ENCODE data around the gene COL11A1.

COL11A1 gene

GRCh38 chr1:103145449-103145848 is 37.1 kb upstream of the COL11A1 start:
- Histone ChIP-seq H3K36me3 (ENCODE audit: control insufficient read depth, low read length) (no peaks in the 10 kb centered on the region), H3F3A (ENCODE audit: control insufficient read depth, insufficient read depth) (no peaks in the 10 kb centered on the region), H3K4me3 (ENCODE audit: low read length) (no peak overlapping the region), H3K4me2 (ENCODE audit: low read length) (no peak overlapping the region), H3K9me2 (replicated peaks; ENCODE audit: control insufficient read depth, low read length) (no peaks in the 10 kb centered on the region), H3K79me2 (ENCODE audit: control insufficient read depth, low read length) (no peaks in the 10 kb centered on the region), H4K20me1 (ENCODE audit: control insufficient read depth, insufficient read depth, low read depth, low read length) (no peaks in the 10 kb centered on the region), H3K4me1 (ENCODE audit: control insufficient read depth, low read length) (no peaks in the 10 kb centered on the region), H3K27me3 (ENCODE audit: control insufficient read depth, low read length) (no peaks in the 10 kb centered on the region), H3K9me3 (ENCODE audit: control insufficient read depth, insufficient read depth, low read length) (no peaks in the 10 kb centered on the region), H3K27ac (ENCODE audit: low read depth, low read length) (no peak overlapping the region)
- TF ChIP-seq CTCF (IDR thresholded peaks at IDR 0.05; ENCODE audit: low read depth, low read length, poor library complexity, severe bottlenecking) (no peak), EZH2phosphoT487 (IDR thresholded peaks at IDR 0.05; ENCODE audit: borderline replicate concordance, low read length) (no peak)

- H3F3A ChIP-seq (ENCODE audit: control insufficient read depth, insufficient read depth): no peaks in the 10 kb centered on the region
- no peaks in the 10 kb centered on the region for H3K36me3 ChIP-seq (ENCODE audit: control insufficient read depth, low read length)
- no peak overlapping the region for H3K4me2 ChIP-seq (ENCODE audit: low read length)
- TF ChIP-seq CTCF (IDR thresholded peaks at IDR 0.05; ENCODE audit: low read depth, low read length, poor library complexity, severe bottlenecking): no peak
- no peak for TF ChIP-seq EZH2phosphoT487 (IDR thresholded peaks at IDR 0.05; ENCODE audit: borderline replicate concordance, low read length)
- no peaks in the 10 kb centered on the region for H3K9me3 ChIP-seq (ENCODE audit: control insufficient read depth, insufficient read depth, low read length)
- no peaks in the 10 kb centered on the region for H3K9me2 ChIP-seq (replicated peaks; ENCODE audit: control insufficient read depth, low read length)
- no peak overlapping the region for H3K4me3 ChIP-seq (ENCODE audit: low read length)
- no peaks in the 10 kb centered on the region for H3K27me3 ChIP-seq (ENCODE audit: control insufficient read depth, low read length)
- H3K79me2 ChIP-seq (ENCODE audit: control insufficient read depth, low read length): no peaks in the 10 kb centered on the region
- H3K4me1 ChIP-seq (ENCODE audit: control insufficient read depth, low read length): no peaks in the 10 kb centered on the region
- no peaks in the 10 kb centered on the region for H4K20me1 ChIP-seq (ENCODE audit: control insufficient read depth, insufficient read depth, low read depth, low read length)
- H3K27ac ChIP-seq (ENCODE audit: low read depth, low read length): no peak overlapping the region
Measured at GRCh38 chr1:103144681-103145080, 36.4 kb upstream of the COL11A1 start.

GRCh38 chr1:103142461-103142860 is 34.1 kb upstream of the COL11A1 start:
- H3K79me2 ChIP-seq (ENCODE audit: control insufficient read depth, low read length): no peaks in the 10 kb centered on the region
- no peak overlapping the region for H3K4me3 ChIP-seq (ENCODE audit: low read length)
- H3F3A ChIP-seq (ENCODE audit: control insufficient read depth, insufficient read depth): no peaks in the 10 kb centered on the region
- no peak overlapping the region for H3K27ac ChIP-seq (ENCODE audit: low read depth, low read length)
- H3K9me3 ChIP-seq (ENCODE audit: control insufficient read depth, insufficient read depth, low read length): no peaks in the 10 kb centered on the region
- no peaks in the 10 kb centered on the region for H3K4me1 ChIP-seq (ENCODE audit: control insufficient read depth, low read length)
- no peaks in the 10 kb centered on the region for H3K36me3 ChIP-seq (ENCODE audit: control insufficient read depth, low read length)
- H3K9me2 ChIP-seq (replicated peaks; ENCODE audit: control insufficient read depth, low read length): no peaks in the 10 kb centered on the region
- no peak overlapping the region for H3K4me2 ChIP-seq (ENCODE audit: low read length)
- TF ChIP-seq EZH2phosphoT487 (IDR thresholded peaks at IDR 0.05; ENCODE audit: borderline replicate concordance, low read length): no peak
- no peak for TF ChIP-seq CTCF (IDR thresholded peaks at IDR 0.05; ENCODE audit: low read depth, low read length, poor library complexity, severe bottlenecking)
- H3K27me3 ChIP-seq (ENCODE audit: control insufficient read depth, low read length): no peaks in the 10 kb centered on the region
- H4K20me1 ChIP-seq (ENCODE audit: control insufficient read depth, insufficient read depth, low read depth, low read length): no peaks in the 10 kb centered on the region

GRCh38 chr1:103129796-103130195 is 21.5 kb upstream of the COL11A1 start:
- Histone ChIP-seq H3K4me1 (ENCODE audit: control insufficient read depth, low read length) (no peaks in the 10 kb centered on the region), H3K36me3 (ENCODE audit: control insufficient read depth, low read length) (no peaks in the 10 kb centered on the region), H3K9me2 (replicated peaks; ENCODE audit: control insufficient read depth, low read length) (no peaks in the 10 kb centered on the region), H3K79me2 (ENCODE audit: control insufficient read depth, low read length) (no peaks in the 10 kb centered on the region), H3K9me3 (ENCODE audit: control insufficient read depth, insufficient read depth, low read length) (no peaks in the 10 kb centered on the region), H3K27ac (ENCODE audit: low read depth, low read length) (no peak overlapping the region), H4K20me1 (ENCODE audit: control insufficient read depth, insufficient read depth, low read depth, low read length) (no peaks in the 10 kb centered on the region), H3K4me2 (ENCODE audit: low read length) (no peak overlapping the region), H3K4me3 (ENCODE audit: low read length) (no peak overlapping the region), H3K27me3 (ENCODE audit: control insufficient read depth, low read length) (no peaks in the 10 kb centered on the region), H3F3A (ENCODE audit: control insufficient read depth, insufficient read depth) (no peaks in the 10 kb centered on the region)
- no peak for TF ChIP-seq EZH2phosphoT487 (IDR thresholded peaks at IDR 0.05; ENCODE audit: borderline replicate concordance, low read length)
- TF ChIP-seq CTCF (IDR thresholded peaks at IDR 0.05; ENCODE audit: low read depth, low read length, poor library complexity, severe bottlenecking): no peak

Data from DOHH2 (cell line).